Measurements from ENCODE around the gene POLG2.

DNA sequence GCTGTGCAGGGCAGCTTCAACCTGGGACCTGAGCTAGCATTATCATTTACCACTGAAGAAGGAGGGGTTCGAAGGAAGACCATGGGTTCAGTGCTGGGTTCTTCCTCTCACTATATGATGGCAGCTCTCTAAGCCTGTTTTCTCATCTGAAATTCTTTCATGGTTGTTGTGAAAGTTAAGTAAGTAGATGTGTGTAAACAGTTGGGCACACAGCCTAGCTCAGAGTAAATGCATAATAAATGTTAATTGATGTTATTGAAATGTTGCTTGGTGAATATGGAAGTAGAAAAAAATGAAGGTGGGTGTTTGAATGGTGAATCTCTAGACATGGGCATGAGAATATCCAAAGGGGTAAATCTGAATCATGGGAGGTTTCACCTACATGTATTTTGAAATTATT, 19.0 kb upstream of the POLG2 start:
- TF ChIP-seq, protein P1, sequence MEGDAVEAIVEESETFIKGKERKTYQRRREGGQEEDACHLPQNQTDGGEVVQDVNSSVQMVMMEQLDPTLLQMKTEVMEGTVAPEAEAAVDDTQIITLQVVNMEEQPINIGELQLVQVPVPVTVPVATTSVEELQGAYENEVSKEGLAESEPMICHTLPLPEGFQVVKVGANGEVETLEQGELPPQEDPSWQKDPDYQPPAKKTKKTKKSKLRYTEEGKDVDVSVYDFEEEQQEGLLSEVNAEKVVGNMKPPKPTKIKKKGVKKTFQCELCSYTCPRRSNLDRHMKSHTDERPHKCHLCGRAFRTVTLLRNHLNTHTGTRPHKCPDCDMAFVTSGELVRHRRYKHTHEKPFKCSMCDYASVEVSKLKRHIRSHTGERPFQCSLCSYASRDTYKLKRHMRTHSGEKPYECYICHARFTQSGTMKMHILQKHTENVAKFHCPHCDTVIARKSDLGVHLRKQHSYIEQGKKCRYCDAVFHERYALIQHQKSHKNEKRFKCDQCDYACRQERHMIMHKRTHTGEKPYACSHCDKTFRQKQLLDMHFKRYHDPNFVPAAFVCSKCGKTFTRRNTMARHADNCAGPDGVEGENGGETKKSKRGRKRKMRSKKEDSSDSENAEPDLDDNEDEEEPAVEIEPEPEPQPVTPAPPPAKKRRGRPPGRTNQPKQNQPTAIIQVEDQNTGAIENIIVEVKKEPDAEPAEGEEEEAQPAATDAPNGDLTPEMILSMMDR (IDR thresholded peaks at IDR 0.05 in 4 of 5, conservative IDR thresholded peaks at IDR 0.05 in 1 of 5): no peak
- TF ChIP-seq POLR2A (IDR thresholded peaks at IDR 0.05): no peak

All from gastrocnemius medialis (tissue), 4 donors.